Esophagus squamous epithelium (tissue), 4 donors: ENCODE results near the gene ZNF385B.

Experiments used
- POLR2A ChIP-seq, 4 donors: fragments of 450-650 bp; IDR thresholded peaks; one replicate each; pipeline ENCODE4 v1.6.1; 2017; ENCODE audit warnings: antibody characterized with exemption in 4 of 4, mild to moderate bottlenecking in 4 of 4, moderate library complexity in 3 of 4
- TF ChIP-seq, protein P1 (sequence below), 6 experiments: fragments of 450-650 bp in 4 of 6; fragments of 200-600 bp in 2 of 6; sonication (generic) in 2 of 6; IDR thresholded peaks; one replicate each; pipeline ENCODE4 v1.5.1; 2016 to 2019; ENCODE audit warnings: antibody characterized with exemption in 6 of 6, mild to moderate bottlenecking in 4 of 6, moderate library complexity in 4 of 6

GRCh38 chr2:179771791-179772190, 89.6 kb downstream of the ZNF385B start:
- TF ChIP-seq, protein P1, sequence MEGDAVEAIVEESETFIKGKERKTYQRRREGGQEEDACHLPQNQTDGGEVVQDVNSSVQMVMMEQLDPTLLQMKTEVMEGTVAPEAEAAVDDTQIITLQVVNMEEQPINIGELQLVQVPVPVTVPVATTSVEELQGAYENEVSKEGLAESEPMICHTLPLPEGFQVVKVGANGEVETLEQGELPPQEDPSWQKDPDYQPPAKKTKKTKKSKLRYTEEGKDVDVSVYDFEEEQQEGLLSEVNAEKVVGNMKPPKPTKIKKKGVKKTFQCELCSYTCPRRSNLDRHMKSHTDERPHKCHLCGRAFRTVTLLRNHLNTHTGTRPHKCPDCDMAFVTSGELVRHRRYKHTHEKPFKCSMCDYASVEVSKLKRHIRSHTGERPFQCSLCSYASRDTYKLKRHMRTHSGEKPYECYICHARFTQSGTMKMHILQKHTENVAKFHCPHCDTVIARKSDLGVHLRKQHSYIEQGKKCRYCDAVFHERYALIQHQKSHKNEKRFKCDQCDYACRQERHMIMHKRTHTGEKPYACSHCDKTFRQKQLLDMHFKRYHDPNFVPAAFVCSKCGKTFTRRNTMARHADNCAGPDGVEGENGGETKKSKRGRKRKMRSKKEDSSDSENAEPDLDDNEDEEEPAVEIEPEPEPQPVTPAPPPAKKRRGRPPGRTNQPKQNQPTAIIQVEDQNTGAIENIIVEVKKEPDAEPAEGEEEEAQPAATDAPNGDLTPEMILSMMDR (IDR thresholded peaks at IDR 0.05) = no peak
- no peak for TF ChIP-seq POLR2A (IDR thresholded peaks at IDR 0.05)
